Stomach (tissue), 4 donors: ENCODE results near the gene ZNF335.

Experiments
- CTCF ChIP-seq, 7 experiments: fragments of 450-650 bp in 4 of 7; fragments of 200-600 bp in 3 of 7; sonication (generic) in 3 of 7; IDR thresholded peaks; one replicate each; pipeline ENCODE4 v1.5.1; 2016 to 2019; ENCODE audit warnings: antibody characterized with exemption in 7 of 7, control low read depth in 2 of 7, mild to moderate bottlenecking in 1 of 7
- POLR2A ChIP-seq, 4 donors: fragments of 450-650 bp; IDR thresholded peaks; one replicate each; pipeline ENCODE4 v1.6.1; 2016; ENCODE audit warnings: antibody characterized with exemption in 4 of 4, control low read depth in 2 of 4, mild to moderate bottlenecking in 1 of 4, moderate library complexity in 1 of 4
- POLR2AphosphoS5 ChIP-seq, 3 donors: sonication (generic); formaldehyde crosslinking; IDR thresholded peaks; one replicate each; pipeline ENCODE4 v1.6.1; 2016; ENCODE audit warnings: antibody characterized with exemption in 3 of 3

GRCh38 chr20:45948742-45949541 lies 23.1 kb downstream of the ZNF335 start:
- TF ChIP-seq CTCF (IDR thresholded peaks at IDR 0.05) (no peak), POLR2A (IDR thresholded peaks at IDR 0.05) (no peak), POLR2AphosphoS5 (IDR thresholded peaks at IDR 0.05) (no peak)
